Activated CD8-positive, alpha-beta T cell treated with anti-CD3 and anti-CD28 coated beads, Interleukin-2, amount 10 ng/mL, durations not matched to agents 7 days and 5 days (primary cell): ENCODE data around the gene UBA7. TPM values are rescaled to one million over a fixed set of nuclear protein-coding genes. Genes with fewer than 3 reads are reported as not detected.
"Not testable (repeated sequence)": the region's sequence is repeated elsewhere in the genome, so short reads cannot be mapped to it uniquely, and the experiment has no call there.

Experiments used
- ATAC-seq: fragments of 150-1000 bp; cut with Tn5 transposase; one replicate; pipeline ENCODE4 v1.10.0; 2021; ENCODE audit warnings: moderate library complexity
- CTCF ChIA-PET: fragments of 350-600 bp; sonication (Branson Sonifier 250); formaldehyde crosslinking; loops from one replicate; lab custom pipeline; 2021; ENCODE audit warnings: antibody characterized with exemption; lab: Charles Lee
- POLR2A ChIA-PET: fragments of 350-600 bp; sonication (Branson Sonifier 250); formaldehyde crosslinking; loops from one replicate; lab custom pipeline; 2021; ENCODE audit warnings: antibody characterized with exemption; lab: Charles Lee
- DNase-seq: peaks from one replicate; pipeline ENCODE4 v3.0.0-alpha.2; 2020
- H3K27ac Mint-ChIP-seq: one replicate; pipeline ENCODE4 v1.8.0; 2021; ENCODE audit warnings: mild to moderate bottlenecking, mixed read lengths
- H3K27me3 Mint-ChIP-seq: one replicate; pipeline ENCODE4 v1.8.0; 2021; ENCODE audit warnings: low read depth, mixed read lengths
- H3K36me3 Mint-ChIP-seq: one replicate; pipeline ENCODE4 v1.8.0; 2021; ENCODE audit warnings: low read depth, mixed read lengths
- H3K4me1 Mint-ChIP-seq: one replicate; pipeline ENCODE4 v1.8.0; 2021; ENCODE audit warnings: low read depth, mixed read lengths
- H3K4me3 Mint-ChIP-seq: one replicate; pipeline ENCODE4 v1.8.0; 2021; ENCODE audit warnings: mild to moderate bottlenecking, mixed read lengths
- H3K9me3 Mint-ChIP-seq: one replicate; pipeline ENCODE4 v1.8.0; 2022; ENCODE audit warnings: mixed read lengths; ENCODE audit not compliant: insufficient read depth
- total RNA-seq, 2 experiments: library from RNA; stranded (reverse); gene quantifications; one replicate each; pipeline ENCODE4 v1.2.3, GENCODE V29; 2021

Gene UBA7
- total RNA-seq, 2 experiments from 2014 or later = 187 to 208 TPM

DNA sequence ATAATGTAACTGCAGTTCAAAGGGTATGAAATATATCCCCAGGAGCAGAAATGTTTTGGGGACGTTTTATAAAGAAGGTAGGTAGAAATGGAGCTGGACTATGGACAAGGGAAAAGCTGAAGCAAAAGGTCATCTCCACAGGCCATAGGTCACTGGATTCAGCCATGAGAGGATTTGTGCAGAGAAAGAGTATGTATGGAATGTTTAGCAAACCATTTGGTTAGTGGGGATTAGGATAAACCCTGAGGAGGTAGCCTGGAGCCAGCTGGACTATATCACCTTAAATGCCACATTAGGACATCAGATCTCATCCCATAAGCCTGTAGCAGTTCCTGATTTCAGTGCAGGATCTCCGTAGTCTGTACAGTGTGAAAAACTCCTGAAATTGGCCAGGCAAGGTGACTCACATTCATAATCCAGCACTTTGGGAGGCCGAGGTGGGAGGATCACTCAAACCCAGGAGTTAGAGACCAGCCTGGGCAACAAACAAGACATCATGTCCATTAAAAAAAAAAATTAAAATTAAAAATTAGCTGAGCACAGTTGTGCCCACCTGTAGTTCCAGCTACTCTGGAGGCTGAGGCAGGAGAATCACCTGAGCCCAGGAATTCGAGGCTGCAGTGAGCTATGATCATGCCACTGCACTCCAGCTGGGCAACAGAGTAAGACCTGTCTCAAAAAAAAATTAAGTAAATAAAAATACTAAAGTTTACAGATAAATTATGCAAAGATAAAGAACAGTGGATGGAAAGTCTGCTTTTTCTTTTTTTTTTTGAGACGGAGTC, 32.1 kb downstream of the UBA7 start:
- no peak overlapping the region for H3K27ac Mint-ChIP-seq
- peaks cover 32% of the 10 kb centered on the region for H3K36me3 Mint-ChIP-seq
- no peaks in the 10 kb centered on the region for H3K9me3 Mint-ChIP-seq
- DNase-seq = no peak
- ATAC-seq = no peak
- H3K4me1 Mint-ChIP-seq = peaks cover 27% of the 10 kb centered on the region
- CTCF ChIA-PET = interaction anchor here (0.7 kb wide), 1 partner anchor 21 kb away, joined by 3 read pairs; no protein-coding TSS in a partner anchor
- H3K27me3 Mint-ChIP-seq = no peaks in the 10 kb centered on the region
- POLR2A ChIA-PET = interaction anchor here (0.7 kb wide), 1 partner anchor 11 kb away, joined by 5 read pairs; no protein-coding TSS in a partner anchor
- no peak overlapping the region for H3K4me3 Mint-ChIP-seq

DNA sequence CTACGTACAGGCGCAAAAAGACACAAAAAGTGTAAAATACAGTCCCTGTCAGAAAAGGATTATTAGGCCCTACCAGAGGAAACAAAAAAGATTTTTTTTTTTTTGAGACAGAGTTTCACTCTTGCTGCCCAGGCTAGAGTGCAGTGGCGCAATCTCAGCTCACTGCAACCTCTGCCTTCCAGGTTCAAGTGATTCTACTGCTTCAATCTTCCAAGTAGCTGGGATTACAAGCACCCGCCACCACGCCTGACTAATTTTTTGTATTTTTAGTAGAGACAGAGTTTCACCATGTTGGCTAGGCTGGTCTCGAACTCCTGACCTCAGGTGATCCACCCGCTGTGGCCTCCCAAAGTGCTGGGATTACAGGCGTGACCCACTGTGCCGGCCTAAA, 32.8 kb downstream of the UBA7 start:
- Mint-ChIP-seq H3K36me3 (peaks cover 33% of the 10 kb centered on the region), H3K4me1 (peaks cover 26% of the 10 kb centered on the region)
- H3K9me3 Mint-ChIP-seq, H3K27me3 Mint-ChIP-seq, H3K27ac Mint-ChIP-seq, DNase-seq, H3K4me3 Mint-ChIP-seq, POLR2A ChIA-PET, ATAC-seq: not testable (repeated sequence)
- CTCF ChIA-PET = interaction anchor here (0.7 kb wide), 1 partner anchor 21 kb away, joined by 3 read pairs; no protein-coding TSS in a partner anchor

DNA sequence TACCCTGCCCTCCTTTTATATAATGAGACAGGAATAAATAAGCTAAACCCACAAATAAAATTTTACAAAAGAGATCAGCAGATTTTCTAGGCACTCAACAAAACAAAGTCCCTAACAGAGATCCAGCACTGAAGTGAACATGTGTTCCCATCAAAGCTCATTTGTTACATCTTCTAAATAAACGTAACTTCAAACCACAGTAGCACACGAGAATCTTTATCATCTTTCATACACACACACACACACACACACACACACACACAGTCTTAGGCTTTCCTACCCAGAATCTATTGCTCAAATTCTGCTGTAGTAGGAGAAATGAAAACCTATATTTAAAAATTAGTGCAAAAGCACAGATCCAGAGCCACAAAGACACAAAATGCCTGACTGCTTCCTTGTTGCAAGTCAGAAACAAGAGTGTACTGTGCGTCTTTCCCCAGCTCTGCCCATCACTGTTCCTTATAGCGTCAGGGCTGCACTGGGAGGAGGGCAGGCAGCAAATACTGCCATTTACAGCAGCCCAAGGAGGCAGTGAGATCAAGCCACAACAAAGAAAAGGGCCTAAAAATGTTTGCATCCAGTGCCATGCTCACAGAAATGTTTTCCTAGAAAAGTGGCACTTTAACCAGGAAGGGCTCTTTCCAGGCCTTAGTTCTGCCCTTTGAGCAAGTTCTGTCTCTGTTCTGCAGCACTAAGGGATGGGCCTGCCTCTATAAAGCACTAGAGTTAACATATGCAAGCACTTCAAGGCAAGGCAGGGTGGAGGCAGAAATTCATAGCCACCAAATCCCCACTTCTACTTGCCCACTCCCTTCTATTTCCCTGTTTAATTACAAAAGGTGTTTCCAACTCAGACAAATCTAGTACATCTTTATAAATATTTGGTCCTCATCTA, 33.4 kb downstream of the UBA7 start:
- H3K4me3 Mint-ChIP-seq = no peak overlapping the region
- POLR2A ChIA-PET = no interaction called here
- peaks cover 21% of the 10 kb centered on the region for H3K4me1 Mint-ChIP-seq
- ATAC-seq (no peak), DNase-seq (no peak)
- no peak overlapping the region for H3K27ac Mint-ChIP-seq
- no peaks in the 10 kb centered on the region for H3K27me3 Mint-ChIP-seq
- H3K36me3 Mint-ChIP-seq = peaks cover 33% of the 10 kb centered on the region
- CTCF ChIA-PET = interaction anchor here (1.1 kb wide), 1 partner anchor 79 kb away, joined by 3 read pairs; no protein-coding TSS in a partner anchor
- no peaks in the 10 kb centered on the region for H3K9me3 Mint-ChIP-seq

DNA sequence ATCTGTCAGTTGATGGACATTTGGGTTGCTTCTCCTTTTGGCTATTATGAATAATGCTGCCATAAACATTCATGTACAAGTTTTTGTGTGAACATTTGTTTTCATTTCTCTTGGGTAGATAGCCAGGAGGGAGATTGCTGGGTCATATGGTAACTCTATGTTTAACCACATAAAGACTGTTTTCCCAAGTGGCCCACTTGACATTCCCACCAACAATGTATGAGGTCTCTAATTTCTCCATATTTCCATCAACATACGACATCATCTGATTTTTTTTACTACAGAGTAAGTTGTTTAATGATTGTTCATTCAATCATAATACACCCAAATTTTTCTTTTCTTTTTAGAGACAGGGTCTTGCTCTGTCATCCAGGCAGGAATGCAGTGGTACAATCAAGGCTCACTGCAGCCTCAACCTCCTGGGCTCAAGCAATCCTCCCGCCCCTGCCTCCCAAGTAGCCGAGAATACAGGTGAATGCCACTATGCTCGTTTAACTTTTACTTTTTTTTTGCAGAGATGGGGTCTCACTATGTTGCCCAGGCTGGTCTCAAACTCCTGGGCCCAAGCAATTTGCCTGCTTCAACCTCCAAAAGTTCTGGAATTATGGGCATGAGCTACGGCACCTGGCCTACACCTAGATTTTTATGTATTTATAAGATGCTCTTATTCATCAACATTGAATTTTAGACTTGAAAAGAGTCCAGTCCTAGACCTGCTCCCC, 34.2 kb downstream of the UBA7 start:
- no peak for DNase-seq
- ATAC-seq = no peak
- Mint-ChIP-seq H3K36me3 (peaks cover 32% of the 10 kb centered on the region), H3K4me1 (peaks cover 16% of the 10 kb centered on the region), H3K27ac (no peak overlapping the region), H3K4me3 (no peak overlapping the region), H3K27me3 (no peaks in the 10 kb centered on the region), H3K9me3 (no peaks in the 10 kb centered on the region)
- CTCF ChIA-PET = interaction anchor here (1.1 to 1.6 kb wide), 2 partner anchors 60 to 78 kb away, joined by 3 to 6 read pairs; no protein-coding TSS in a partner anchor
- POLR2A ChIA-PET = no interaction called here

DNA sequence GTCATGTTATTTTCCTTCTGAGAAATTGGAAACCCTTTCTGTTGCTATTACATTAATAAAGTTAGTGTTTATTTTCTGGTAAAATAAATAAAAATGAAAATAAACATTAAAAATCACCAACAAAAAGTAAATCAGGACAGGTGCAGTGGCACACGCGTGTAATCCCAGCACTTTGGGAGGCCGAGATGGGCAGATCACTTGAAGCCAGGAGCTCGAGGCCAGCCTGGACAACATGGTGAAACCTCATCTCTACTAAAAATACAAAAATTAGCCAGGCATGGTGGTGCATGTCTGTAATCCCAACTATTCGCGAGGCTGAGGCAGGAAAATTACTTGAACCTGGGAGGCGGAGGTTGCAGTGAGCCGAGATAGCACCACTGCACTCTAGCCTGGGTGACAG, 37.7 kb downstream of the UBA7 start:
- Mint-ChIP-seq H3K4me1 (peaks cover 15% of the 10 kb centered on the region), H3K36me3 (peaks cover 21% of the 10 kb centered on the region)
- ATAC-seq, CTCF ChIA-PET, H3K9me3 Mint-ChIP-seq, POLR2A ChIA-PET, H3K27ac Mint-ChIP-seq, H3K27me3 Mint-ChIP-seq, H3K4me3 Mint-ChIP-seq, DNase-seq: not testable (repeated sequence)

DNA sequence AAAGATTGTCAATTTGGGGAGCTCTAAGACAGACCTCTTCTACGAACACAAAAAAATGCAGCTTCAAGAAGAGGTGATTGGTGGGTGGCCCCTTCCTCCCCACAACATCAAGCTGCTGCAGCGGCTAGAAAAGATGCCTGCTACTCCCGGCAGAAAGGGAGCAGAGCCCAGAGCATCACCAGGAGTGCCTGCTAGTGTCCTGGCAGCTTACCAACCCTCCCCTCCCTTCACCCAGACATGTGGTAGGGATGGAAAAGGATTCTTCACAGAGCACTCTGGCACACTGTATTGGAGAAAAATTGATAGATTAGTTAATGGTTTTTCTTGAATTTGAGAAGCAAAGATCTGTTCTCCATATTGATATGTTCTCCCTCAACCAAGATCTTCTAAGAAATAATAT, 38.2 kb downstream of the UBA7 start:
- Mint-ChIP-seq H3K4me1 (peaks cover 10% of the 10 kb centered on the region), H3K27ac (no peak overlapping the region), H3K9me3 (no peaks in the 10 kb centered on the region), H3K4me3 (no peak overlapping the region), H3K36me3 (peaks cover 21% of the 10 kb centered on the region), H3K27me3 (no peaks in the 10 kb centered on the region)
- CTCF ChIA-PET = no interaction called here
- no peak for ATAC-seq
- no peak for DNase-seq
- POLR2A ChIA-PET = interaction anchor here (0.6 kb wide), 1 partner anchor 432 kb away, joined by 3 read pairs; no protein-coding TSS in a partner anchor

DNA sequence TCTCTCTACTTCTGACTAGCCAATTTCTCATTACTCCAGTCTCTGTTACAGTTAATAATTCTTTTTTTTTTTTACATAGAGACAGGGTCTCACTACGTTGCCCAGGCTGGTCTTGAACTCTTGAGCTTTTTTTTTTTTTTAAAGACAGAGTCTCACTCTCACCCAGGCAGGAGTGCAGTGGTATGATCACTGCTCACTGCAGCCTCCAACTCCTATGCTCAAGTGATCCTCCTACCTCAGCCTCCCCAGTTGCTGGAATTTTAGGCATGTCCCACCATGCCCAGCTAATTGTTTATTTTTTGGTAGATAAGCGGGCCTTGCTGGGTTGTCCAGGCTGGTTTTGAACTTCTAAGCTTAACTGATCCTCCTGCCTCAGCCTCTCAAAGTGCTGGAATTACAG, 41.0 kb downstream of the UBA7 start:
- ATAC-seq (no peak), DNase-seq (no peak)
- H3K4me1 Mint-ChIP-seq = peaks cover 4% of the 10 kb centered on the region
- no peak overlapping the region for H3K27ac Mint-ChIP-seq
- no peaks in the 10 kb centered on the region for H3K27me3 Mint-ChIP-seq
- H3K36me3 Mint-ChIP-seq = peaks cover 19% of the 10 kb centered on the region
- H3K9me3 Mint-ChIP-seq = no peaks in the 10 kb centered on the region
- H3K4me3 Mint-ChIP-seq = no peak overlapping the region
- POLR2A ChIA-PET = no interaction called here
- CTCF ChIA-PET = interaction anchor here (1.4 kb wide), 1 partner anchor 233 kb away, joined by 3 read pairs; no protein-coding TSS in a partner anchor

DNA sequence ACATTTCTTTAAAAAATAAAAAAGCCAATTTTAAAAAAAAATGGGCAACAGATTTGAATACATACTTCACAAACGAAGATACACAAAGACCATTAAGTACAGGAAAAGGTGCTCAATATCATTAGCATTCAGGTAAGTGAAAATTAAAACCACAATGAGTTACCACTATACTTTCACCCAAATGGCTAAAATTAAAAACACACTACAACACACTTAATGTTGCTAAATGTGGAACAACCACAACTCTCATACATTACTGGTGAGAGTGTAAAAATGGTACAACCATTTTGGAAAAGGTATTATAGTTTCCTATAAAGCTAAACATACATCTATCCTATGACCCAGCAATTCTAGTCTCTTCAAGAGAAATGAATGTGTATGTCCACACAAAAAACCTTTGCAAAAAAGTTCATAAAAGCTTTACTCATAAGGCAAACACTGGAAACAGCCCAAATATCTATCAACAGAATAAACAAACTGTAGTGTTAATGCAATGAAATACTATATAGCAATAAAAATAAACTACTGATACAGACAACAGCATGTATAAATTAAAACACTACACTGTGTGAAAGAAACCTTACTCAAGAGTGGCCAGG, 42.3 kb downstream of the UBA7 start:
- CTCF ChIA-PET = interaction anchor here (1.6 kb wide), 1 partner anchor 67 kb away, joined by 4 read pairs; no protein-coding TSS in a partner anchor
- Mint-ChIP-seq H3K36me3 (peaks cover 13% of the 10 kb centered on the region), H3K4me3 (no peak overlapping the region), H3K4me1 (peaks cover 4% of the 10 kb centered on the region), H3K9me3 (no peaks in the 10 kb centered on the region), H3K27ac (no peak overlapping the region), H3K27me3 (no peaks in the 10 kb centered on the region)
- DNase-seq (no peak), ATAC-seq (no peak)
- POLR2A ChIA-PET = no interaction called here

DNA sequence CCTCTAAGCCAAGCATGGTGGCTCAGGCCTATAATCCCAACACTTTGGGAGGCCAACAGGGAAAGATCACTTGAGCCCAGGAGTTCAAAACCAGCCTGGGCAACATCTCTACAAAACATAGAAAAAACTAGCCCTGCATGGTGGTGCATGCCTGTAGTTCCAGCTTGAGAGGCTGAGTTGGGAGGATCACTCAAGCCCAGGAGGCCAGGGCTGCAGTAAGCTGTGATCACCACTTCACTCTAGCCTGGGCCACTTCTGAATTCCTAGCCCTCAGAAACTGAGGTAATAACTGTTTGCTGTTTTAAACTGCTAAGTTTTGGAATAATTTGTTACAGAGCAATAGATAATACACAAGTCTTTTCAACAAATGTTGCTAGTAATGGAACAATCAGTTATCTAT, 43.8 kb downstream of the UBA7 start:
- no peak overlapping the region for H3K4me3 Mint-ChIP-seq
- no peaks in the 10 kb centered on the region for H3K9me3 Mint-ChIP-seq
- DNase-seq (no peak), ATAC-seq (no peak)
- H3K27me3 Mint-ChIP-seq = no peaks in the 10 kb centered on the region
- CTCF ChIA-PET = interaction anchor here (1.7 kb wide), 1 partner anchor 69 kb away, joined by 6 read pairs; no protein-coding TSS in a partner anchor
- H3K27ac Mint-ChIP-seq = peak overlapping the region; percentile 14
- POLR2A ChIA-PET = no interaction called here
- peaks cover 4% of the 10 kb centered on the region for H3K4me1 Mint-ChIP-seq
- H3K36me3 Mint-ChIP-seq = peaks cover 6% of the 10 kb centered on the region

DNA sequence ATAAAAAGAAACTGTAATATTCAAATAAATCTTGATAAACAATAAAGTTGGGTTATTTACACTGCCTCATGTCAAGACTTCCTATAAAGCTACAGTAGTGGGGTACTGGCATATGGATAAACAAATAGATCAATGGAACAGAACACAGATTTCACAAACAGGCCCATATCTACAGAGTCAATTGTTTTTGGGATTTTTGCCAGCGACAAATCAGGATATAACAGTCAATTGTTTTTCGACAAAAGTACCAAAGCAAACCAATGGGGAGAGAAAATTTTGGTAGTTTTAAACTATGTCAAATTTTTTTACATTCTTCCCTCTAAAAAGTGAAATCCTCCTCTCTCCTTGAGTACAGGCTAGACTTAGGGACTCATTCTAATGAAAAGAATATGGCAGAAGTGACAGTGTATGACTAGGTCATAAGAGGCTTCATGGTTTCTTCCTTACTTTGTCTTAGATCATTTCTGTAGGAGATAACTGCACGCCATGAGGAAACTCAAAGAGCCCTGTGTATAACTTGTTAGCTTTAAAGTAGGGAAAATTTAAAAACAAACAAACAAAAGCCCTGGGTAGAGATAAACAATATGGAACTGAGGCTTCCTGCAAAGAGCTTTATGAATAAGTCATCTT, 44.4 kb downstream of the UBA7 start:
- ChIA-PET POLR2A (no interaction called here), CTCF (interaction anchor here (1.7 kb wide), 1 partner anchor 70 kb away, joined by 6 read pairs; no protein-coding TSS in a partner anchor)
- Mint-ChIP-seq H3K36me3 (peaks cover 6% of the 10 kb centered on the region), H3K4me3 (no peak overlapping the region), H3K4me1 (peaks cover 3% of the 10 kb centered on the region), H3K9me3 (no peaks in the 10 kb centered on the region), H3K27me3 (no peaks in the 10 kb centered on the region), H3K27ac (peak overlapping the region; percentile 14)
- DNase-seq = no peak
- no peak for ATAC-seq
